ENCODE measurements around the gene WRAP53. TPM values are rescaled to one million over a fixed set of nuclear protein-coding genes. Genes with fewer than 3 reads are reported as not detected.

WRAP53 gene
- total and polyA plus RNA-seq, 2 of the 13 experiments (the other 11 are each of a cell fraction or from before 2014, with no cell fraction given): 7.0 to 19.5 TPM

DNA sequence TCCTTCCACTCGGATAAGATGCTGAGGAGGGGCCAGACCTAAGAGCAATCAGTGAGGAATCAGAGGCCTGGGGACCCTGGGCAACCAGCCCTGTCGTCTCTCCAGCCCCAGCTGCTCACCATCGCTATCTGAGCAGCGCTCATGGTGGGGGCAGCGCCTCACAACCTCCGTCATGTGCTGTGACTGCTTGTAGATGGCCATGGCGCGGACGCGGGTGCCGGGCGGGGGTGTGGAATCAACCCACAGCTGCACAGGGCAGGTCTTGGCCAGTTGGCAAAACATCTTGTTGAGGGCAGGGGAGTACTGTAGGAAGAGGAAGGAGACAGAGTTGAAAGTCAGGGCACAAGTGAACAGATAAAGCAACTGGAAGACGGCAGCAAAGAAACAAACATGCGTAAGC is 13.3 kb upstream of the WRAP53 start:
- BruUV-seq (replicated peaks): no TSS peak
- peaks cover 20 to 30% of the 10 kb centered on the region in 2 experiments; a peak in 4 of 5 replicates for H3K36me3 ChIP-seq (replicated peaks in 1 of 2; ENCODE audit: control insufficient read depth in 1 of 2, insufficient read depth in 2 of 2, low read length in 2 of 2)

DNA sequence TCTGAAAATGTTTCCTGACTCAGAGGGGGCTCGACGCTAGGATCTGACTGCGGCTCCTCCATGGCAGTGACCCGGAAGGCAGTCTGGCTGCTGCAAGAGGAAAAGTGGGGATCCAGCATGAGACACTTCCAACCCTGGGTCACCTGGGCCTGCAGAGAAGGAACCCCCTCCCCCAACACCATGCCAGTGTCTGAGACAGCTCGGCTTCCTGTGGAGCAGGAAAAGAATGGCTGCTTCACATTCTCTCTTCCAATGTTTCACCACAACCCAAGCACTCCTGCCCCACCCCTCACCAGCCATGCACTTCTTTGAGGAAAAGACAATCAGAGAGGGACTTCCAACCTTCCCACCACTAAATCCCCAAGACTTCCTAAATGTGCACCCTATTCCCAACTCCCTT is 11.7 kb upstream of the WRAP53 start:
- H3K4me2 ChIP-seq (ENCODE audit: low read depth, low read length): no peak overlapping the region
- ChIA-PET POLR2A (interaction anchor here (0.5 to 1.8 kb wide), 3 partner anchors 11 to 229 kb away, joined by 3 to 5 read pairs (median 4); partner anchors contain the start of gene TP53), CTCF (ENCODE audit: low intra/inter-chr PET ratio, low total read pairs) (no interaction called here)
- intact Hi-C loops (cut with micrococcal nuclease; ENCODE audit: unreplicated experiment): no loop called here
- TF ChIP-seq, protein P1, sequence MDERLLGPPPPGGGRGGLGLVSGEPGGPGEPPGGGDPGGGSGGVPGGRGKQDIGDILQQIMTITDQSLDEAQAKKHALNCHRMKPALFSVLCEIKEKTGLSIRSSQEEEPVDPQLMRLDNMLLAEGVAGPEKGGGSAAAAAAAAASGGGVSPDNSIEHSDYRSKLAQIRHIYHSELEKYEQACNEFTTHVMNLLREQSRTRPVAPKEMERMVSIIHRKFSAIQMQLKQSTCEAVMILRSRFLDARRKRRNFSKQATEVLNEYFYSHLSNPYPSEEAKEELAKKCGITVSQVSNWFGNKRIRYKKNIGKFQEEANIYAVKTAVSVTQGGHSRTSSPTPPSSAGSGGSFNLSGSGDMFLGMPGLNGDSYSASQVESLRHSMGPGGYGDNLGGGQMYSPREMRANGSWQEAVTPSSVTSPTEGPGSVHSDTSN (CRISPR knock-in tag; IDR thresholded peaks at IDR 0.05): no peak
- TF ChIP-seq, protein P2, sequence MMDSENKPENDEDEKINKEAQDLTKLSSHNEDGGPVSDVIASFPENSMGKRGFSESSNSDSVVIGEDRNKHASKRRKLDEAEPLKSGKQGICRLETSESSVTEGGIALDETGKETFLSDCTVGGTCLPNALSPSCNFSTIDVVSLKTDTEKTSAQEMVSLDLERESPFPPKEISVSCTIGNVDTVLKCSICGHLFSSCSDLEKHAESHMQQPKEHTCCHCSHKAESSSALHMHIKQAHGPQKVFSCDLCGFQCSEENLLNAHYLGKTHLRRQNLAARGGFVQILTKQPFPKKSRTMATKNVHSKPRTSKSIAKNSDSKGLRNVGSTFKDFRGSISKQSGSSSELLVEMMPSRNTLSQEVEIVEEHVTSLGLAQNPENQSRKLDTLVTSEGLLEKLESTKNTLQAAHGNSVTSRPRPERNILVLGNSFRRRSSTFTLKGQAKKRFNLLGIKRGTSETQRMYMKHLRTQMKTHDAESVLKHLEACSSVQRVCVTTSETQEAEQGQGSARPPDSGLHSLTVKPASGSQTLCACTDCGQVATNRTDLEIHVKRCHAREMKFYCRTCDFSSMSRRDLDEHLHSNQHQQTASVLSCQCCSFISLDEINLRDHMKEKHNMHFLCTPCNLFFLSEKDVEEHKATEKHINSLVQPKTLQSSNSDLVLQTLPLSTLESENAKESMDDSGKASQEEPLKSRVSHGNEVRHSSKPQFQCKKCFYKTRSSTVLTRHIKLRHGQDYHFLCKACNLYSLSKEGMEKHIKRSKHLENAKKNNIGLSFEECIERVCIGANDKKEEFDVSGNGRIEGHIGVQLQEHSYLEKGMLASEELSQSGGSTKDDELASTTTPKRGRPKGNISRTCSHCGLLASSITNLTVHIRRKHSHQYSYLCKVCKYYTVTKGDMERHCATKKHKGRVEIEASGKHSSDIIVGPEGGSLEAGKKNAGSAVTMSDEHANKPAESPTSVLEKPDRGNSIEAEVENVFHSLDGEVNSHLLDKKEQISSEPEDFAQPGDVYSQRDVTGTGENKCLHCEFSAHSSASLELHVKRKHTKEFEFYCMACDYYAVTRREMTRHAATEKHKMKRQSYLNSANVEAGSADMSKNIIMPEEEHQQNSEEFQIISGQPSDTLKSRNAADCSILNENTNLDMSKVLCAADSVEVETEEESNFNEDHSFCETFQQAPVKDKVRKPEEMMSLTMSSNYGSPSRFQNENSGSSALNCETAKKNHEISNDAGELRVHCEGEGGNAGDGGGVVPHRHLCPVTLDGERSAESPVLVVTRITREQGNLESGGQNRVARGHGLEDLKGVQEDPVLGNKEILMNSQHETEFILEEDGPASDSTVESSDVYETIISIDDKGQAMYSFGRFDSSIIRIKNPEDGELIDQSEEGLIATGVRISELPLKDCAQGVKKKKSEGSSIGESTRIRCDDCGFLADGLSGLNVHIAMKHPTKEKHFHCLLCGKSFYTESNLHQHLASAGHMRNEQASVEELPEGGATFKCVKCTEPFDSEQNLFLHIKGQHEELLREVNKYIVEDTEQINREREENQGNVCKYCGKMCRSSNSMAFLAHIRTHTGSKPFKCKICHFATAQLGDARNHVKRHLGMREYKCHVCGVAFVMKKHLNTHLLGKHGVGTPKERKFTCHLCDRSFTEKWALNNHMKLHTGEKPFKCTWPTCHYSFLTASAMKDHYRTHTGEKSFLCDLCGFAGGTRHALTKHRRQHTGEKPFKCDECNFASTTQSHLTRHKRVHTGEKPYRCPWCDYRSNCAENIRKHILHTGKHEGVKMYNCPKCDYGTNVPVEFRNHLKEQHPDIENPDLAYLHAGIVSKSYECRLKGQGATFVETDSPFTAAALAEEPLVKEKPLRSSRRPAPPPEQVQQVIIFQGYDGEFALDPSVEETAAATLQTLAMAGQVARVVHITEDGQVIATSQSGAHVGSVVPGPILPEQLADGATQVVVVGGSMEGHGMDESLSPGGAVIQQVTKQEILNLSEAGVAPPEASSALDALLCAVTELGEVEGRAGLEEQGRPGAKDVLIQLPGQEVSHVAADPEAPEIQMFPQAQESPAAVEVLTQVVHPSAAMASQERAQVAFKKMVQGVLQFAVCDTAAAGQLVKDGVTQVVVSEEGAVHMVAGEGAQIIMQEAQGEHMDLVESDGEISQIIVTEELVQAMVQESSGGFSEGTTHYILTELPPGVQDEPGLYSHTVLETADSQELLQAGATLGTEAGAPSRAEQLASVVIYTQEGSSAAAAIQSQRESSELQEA (CRISPR knock-in tag; IDR thresholded peaks at IDR 0.05; ENCODE audit: not compliant biosample characterization): no peak
- DNase-seq (ENCODE audit: low spot score) (no peak), FAIRE-seq (no peak), ATAC-seq (no peak)
- no peaks in the 10 kb centered on the region for H3K4me1 ChIP-seq (ENCODE audit: insufficient read depth, low read length)
- in situ Hi-C loops (cut with HindIII; ENCODE audit: extremely low pct_ligation_motif_present, low pct_unique_long_range_greater_than_20kb): no loop called here
- no peak overlapping the region for H3K4me3 ChIP-seq (replicated peaks in 1 of 3; ENCODE audit: insufficient read depth in 1 of 3, low read depth in 2 of 3, low read length in 3 of 3)
- H3K36me3 ChIP-seq (replicated peaks in 1 of 2; ENCODE audit: control insufficient read depth in 1 of 2, insufficient read depth in 2 of 2, low read length in 2 of 2): peaks cover 17 to 24% of the 10 kb centered on the region in 2 experiments; a peak in 4 of 5 replicates
- no TSS peak for BruUV-seq (replicated peaks)
- H3K27ac ChIP-seq (ENCODE audit: extremely low read length, insufficient read depth, low read length): no peak overlapping the region
- H4K20me1 ChIP-seq (ENCODE audit: insufficient read depth, low read length): no peaks in the 10 kb centered on the region
- no peak overlapping the region for H3K9ac ChIP-seq (ENCODE audit: insufficient read depth, low read depth, low read length)
- peaks cover 7% of the 10 kb centered on the region; the same call in 1 of the 2 replicates for H3K9me3 ChIP-seq (ENCODE audit: low read length)
- H3K27me3 ChIP-seq (ENCODE audit: control insufficient read depth in 1 of 2, insufficient read depth in 2 of 2, low read length in 2 of 2): no peaks in the 10 kb centered on the region; a peak in 1 of 5 replicates
- H3K79me2 ChIP-seq (ENCODE audit: insufficient read depth, low read length): no peaks in the 10 kb centered on the region
- 92% methylated on average over 5 of the region's 5 CpGs for WGBS (ENCODE audit: low lambda C conversion rate)
- no peak overlapping the region for H2AFZ ChIP-seq (ENCODE audit: low read length)

More for the DNA sequence above, 13.3 kb upstream of the WRAP53 start:
- FAIRE-seq (no peak), DNase-seq (ENCODE audit: low spot score) (no peak), ATAC-seq (no peak)
- Histone ChIP-seq H3K9ac (ENCODE audit: insufficient read depth, low read depth, low read length) (no peak overlapping the region), H3K4me1 (ENCODE audit: insufficient read depth, low read length) (no peaks in the 10 kb centered on the region), H3K9me3 (ENCODE audit: low read length) (peaks cover 7% of the 10 kb centered on the region; the same call in 1 of the 2 replicates), H3K27ac (ENCODE audit: extremely low read length, insufficient read depth, low read length) (no peak overlapping the region), H3K27me3 (ENCODE audit: control insufficient read depth in 1 of 2, insufficient read depth in 2 of 2, low read length in 2 of 2) (no peaks in the 10 kb centered on the region; a peak in 1 of 5 replicates), H3K4me3 (replicated peaks in 1 of 3; ENCODE audit: insufficient read depth in 1 of 3, low read depth in 2 of 3, low read length in 3 of 3) (no peak overlapping the region), H3K79me2 (ENCODE audit: insufficient read depth, low read length) (no peaks in the 10 kb centered on the region), H3K4me2 (ENCODE audit: low read depth, low read length) (no peak overlapping the region), H4K20me1 (ENCODE audit: insufficient read depth, low read length) (no peaks in the 10 kb centered on the region), H2AFZ (ENCODE audit: low read length) (no peak overlapping the region)
- CTCF ChIA-PET (ENCODE audit: low intra/inter-chr PET ratio, low total read pairs): no interaction called here
- intact Hi-C loops (cut with micrococcal nuclease; ENCODE audit: unreplicated experiment) (loop anchor here (5.0 kb wide), 1 partner anchor 43 kb away; the partner anchor contains the start of gene SHBG), in situ Hi-C loops (cut with HindIII; ENCODE audit: extremely low pct_ligation_motif_present, low pct_unique_long_range_greater_than_20kb) (no loop called here)
- 91% methylated on average over 14 of the region's 14 CpGs for WGBS (ENCODE audit: low lambda C conversion rate)
- peak; percentile 32 for TF ChIP-seq AGO2 (optimal IDR thresholded peaks at IDR 0.05; ENCODE audit: low read depth, low read length)
- TF ChIP-seq, protein P3, sequence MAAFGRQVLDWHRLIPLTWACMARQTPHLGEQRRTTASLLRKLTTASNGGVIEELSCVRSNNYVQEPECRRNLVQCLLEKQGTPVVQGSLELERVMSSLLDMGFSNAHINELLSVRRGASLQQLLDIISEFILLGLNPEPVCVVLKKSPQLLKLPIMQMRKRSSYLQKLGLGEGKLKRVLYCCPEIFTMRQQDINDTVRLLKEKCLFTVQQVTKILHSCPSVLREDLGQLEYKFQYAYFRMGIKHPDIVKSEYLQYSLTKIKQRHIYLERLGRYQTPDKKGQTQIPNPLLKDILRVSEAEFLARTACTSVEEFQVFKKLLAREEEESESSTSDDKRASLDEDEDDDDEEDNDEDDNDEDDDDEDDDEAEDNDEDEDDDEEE (CRISPR knock-in tag; IDR thresholded peaks at IDR 0.05): no peak
- POLR2A ChIA-PET: no interaction called here
